HCEC 1CT (cell line): ENCODE results near the gene OGDHL.
A peak's percentile ranks its signal among the peaks of the same experiment; 100 is the strongest.
"Not testable (repeated sequence)": the region's sequence is repeated elsewhere in the genome, so short reads cannot be mapped to it uniquely, and the experiment has no call there.

Experiments
- DNase-seq: peaks from one replicate; pipeline ENCODE4 v3.0.0-alpha.2; 2017

Gene OGDHL

GRCh38 chr10:49754951-49755350 lies 7.2 kb downstream of the OGDHL start:
- DNase-seq = not testable (repeated sequence)

- DNase-seq = no peak
These were observed 9.5 kb downstream of the OGDHL start for GRCh38 chr10:49752584-49752983.

GRCh38 chr10:49751636-49752510 lies 10.2 kb downstream of the OGDHL start:
- DNase-seq = no peak

GRCh38 chr10:49751216-49751615 lies 10.9 kb downstream of the OGDHL start:
- no peak for DNase-seq

GRCh38 chr10:49750546-49750945 lies 11.6 kb downstream of the OGDHL start:
- DNase-seq = no peak

GRCh38 chr10:49749556-49750491 lies 12.3 kb downstream of the OGDHL start:
- no peak for DNase-seq

- DNase-seq = no peak
These were observed 13.0 kb downstream of the OGDHL start for GRCh38 chr10:49749144-49749543.

- DNase-seq = no peak
These were observed 14.1 kb downstream of the OGDHL start for GRCh38 chr10:49748006-49748405.

- no peak for DNase-seq
These were observed 14.8 kb downstream of the OGDHL start for GRCh38 chr10:49747303-49747646.

- DNase-seq = no peak
These were observed 15.4 kb downstream of the OGDHL start for GRCh38 chr10:49746626-49747302.

GRCh38 chr10:49745756-49746155 lies 16.4 kb downstream of the OGDHL start:
- no peak for DNase-seq

- no peak for DNase-seq
These were observed 17.1 kb downstream of the OGDHL start for GRCh38 chr10:49744924-49745605.

- DNase-seq = no peak
These were observed 17.9 kb downstream of the OGDHL start for GRCh38 chr10:49744091-49744685.

GRCh38 chr10:49743464-49744075 lies 18.6 kb downstream of the OGDHL start:
- no peak for DNase-seq

GRCh38 chr10:49742683-49743463 lies 19.2 kb downstream of the OGDHL start:
- DNase-seq = no peak

- peak; percentile 1 for DNase-seq
These were observed 20.8 kb downstream of the OGDHL start for GRCh38 chr10:49741108-49741995.

GRCh38 chr10:49740346-49741107 lies 21.6 kb downstream of the OGDHL start:
- DNase-seq = no peak

GRCh38 chr10:49739426-49739825 lies 22.7 kb downstream of the OGDHL start:
- no peak for DNase-seq
